ENCODE measurements around the gene TTC34. TPM values are rescaled to one million over a fixed set of nuclear protein-coding genes. Genes with fewer than 3 reads are reported as not detected.

TTC34 gene
- total RNA-seq, 2 experiments from 2014 or later: 0.79 to 0.81 TPM

DNA sequence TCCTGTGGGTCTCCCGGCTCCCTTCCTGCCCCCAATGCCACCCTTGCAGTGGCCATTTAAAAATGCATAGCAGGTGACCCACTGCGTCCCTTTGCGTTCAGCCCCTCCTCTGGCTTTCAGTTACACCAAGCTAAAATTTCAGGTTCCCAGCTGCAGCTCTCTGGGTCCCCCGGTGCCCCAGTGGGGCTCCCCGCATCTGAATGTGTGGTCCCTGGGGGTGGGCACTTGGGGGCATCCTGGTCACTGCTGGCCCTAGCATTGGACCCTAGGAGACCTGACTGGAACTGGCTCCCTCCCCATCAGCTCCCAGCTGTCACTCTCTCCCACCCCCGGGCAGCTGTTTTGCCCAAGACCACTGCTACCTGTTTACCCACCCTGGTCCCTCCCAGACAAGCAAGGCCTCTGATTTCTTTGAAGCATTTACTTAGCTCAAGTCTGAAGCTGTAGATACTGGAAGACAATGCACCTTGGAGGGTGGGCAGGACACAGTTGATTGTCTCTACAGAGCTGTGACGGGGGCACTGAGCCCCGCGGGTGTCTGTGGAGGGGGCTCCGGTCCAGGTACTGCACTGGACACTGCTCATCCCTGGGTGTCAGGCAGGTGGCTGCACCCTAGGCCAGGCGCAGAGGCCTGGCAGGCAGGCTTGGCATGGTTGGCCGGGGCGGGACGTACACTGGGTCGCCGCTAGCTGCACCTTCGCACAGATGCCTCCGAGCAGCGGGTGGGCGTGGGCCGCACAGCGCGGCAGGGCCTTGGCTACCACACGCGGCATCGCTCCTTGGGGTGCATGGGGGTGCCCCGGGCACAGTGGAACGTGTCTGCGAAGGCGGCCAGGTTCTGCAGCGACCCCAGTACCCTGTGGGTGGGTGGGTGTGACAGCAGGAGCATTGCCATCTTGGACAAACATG lies 211.0 kb downstream of the TTC34 start:
- CTCF ChIA-PET: interaction anchor here (0.5 kb wide), 1 partner anchor 582 kb away, joined by 4 read pairs; no protein-coding TSS in a partner anchor
- intact Hi-C loops (cut with micrococcal nuclease): no loop called here
- Mint-ChIP-seq H3K27ac (no peak overlapping the region), H3K4me3 (no peak overlapping the region), H3K4me1 (ENCODE audit: low read depth) (no peaks in the 10 kb centered on the region), H3K36me3 (ENCODE audit: low read depth) (peaks cover 4% of the 10 kb centered on the region), H3K27me3 (no peaks in the 10 kb centered on the region), H3K9me3 (no peaks in the 10 kb centered on the region)
- POLR2A ChIA-PET: interaction anchor here (1.3 to 1.4 kb wide), 2 partner anchors 16 to 35 kb away, joined by 3 read pairs; partner anchors contain the start of gene TNFRSF14
- ATAC-seq (no peak), DNase-seq (no peak)
- TF ChIP-seq, protein P1, sequence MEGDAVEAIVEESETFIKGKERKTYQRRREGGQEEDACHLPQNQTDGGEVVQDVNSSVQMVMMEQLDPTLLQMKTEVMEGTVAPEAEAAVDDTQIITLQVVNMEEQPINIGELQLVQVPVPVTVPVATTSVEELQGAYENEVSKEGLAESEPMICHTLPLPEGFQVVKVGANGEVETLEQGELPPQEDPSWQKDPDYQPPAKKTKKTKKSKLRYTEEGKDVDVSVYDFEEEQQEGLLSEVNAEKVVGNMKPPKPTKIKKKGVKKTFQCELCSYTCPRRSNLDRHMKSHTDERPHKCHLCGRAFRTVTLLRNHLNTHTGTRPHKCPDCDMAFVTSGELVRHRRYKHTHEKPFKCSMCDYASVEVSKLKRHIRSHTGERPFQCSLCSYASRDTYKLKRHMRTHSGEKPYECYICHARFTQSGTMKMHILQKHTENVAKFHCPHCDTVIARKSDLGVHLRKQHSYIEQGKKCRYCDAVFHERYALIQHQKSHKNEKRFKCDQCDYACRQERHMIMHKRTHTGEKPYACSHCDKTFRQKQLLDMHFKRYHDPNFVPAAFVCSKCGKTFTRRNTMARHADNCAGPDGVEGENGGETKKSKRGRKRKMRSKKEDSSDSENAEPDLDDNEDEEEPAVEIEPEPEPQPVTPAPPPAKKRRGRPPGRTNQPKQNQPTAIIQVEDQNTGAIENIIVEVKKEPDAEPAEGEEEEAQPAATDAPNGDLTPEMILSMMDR (IDR thresholded peaks at IDR 0.05): no peak

DNA sequence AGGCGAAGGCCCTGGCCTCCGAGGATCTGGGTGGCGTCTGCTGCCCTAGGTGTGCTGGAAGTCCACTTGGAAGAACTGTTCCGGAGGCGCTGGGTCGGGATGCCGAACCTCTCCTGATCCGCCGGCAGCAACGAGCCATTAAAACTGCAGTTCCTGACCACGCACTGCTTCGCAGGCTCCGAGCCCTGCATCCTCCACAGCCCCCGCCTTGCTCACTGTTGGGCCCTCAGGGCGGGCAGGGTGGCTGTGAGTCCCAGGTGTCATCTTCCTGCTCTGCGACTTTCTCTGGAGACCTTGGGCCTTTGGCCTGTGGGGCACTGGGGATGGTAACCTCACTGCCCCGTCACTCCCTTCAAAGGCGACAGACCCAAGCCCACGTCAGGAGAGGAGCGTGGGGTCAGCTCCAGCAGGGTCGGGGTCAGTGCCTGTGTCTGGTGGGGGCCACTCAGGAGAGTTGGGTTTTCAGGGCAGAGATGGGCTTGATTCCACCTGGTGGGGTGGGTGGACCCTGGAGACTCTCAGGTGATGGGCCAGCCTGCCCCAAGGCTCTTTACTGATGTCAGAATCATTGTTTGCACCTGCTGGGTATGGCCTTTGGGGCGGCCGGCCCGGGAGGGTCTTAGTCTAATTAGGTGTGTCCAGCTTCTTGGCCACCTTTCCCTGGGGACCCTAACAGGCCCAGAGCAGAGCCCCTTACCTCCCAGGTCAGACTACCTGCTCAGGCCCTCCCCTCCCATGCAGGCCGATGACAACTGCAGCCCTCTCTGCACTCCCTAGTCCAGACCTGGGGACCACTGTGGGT lies 211.9 kb downstream of the TTC34 start:
- ATAC-seq: no peak
- Mint-ChIP-seq H3K4me1 (ENCODE audit: low read depth) (peaks cover 5% of the 10 kb centered on the region), H3K27me3 (no peaks in the 10 kb centered on the region), H3K4me3 (no peak overlapping the region), H3K36me3 (ENCODE audit: low read depth) (peaks cover 8% of the 10 kb centered on the region), H3K27ac (no peak overlapping the region), H3K9me3 (no peaks in the 10 kb centered on the region)
- ChIA-PET POLR2A (interaction anchor here (1.3 to 1.4 kb wide), 2 partner anchors 17 to 34 kb away, joined by 3 read pairs; partner anchors contain the start of gene TNFRSF14), CTCF (no interaction called here)
- TF ChIP-seq, protein P1 (IDR thresholded peaks at IDR 0.05): no peak
- no peak for DNase-seq
- intact Hi-C loops (cut with micrococcal nuclease): loop anchor here (5.0 to 10.0 kb wide), 2 partner anchors 42 to 55 kb away; no protein-coding TSS in a partner anchor

DNA sequence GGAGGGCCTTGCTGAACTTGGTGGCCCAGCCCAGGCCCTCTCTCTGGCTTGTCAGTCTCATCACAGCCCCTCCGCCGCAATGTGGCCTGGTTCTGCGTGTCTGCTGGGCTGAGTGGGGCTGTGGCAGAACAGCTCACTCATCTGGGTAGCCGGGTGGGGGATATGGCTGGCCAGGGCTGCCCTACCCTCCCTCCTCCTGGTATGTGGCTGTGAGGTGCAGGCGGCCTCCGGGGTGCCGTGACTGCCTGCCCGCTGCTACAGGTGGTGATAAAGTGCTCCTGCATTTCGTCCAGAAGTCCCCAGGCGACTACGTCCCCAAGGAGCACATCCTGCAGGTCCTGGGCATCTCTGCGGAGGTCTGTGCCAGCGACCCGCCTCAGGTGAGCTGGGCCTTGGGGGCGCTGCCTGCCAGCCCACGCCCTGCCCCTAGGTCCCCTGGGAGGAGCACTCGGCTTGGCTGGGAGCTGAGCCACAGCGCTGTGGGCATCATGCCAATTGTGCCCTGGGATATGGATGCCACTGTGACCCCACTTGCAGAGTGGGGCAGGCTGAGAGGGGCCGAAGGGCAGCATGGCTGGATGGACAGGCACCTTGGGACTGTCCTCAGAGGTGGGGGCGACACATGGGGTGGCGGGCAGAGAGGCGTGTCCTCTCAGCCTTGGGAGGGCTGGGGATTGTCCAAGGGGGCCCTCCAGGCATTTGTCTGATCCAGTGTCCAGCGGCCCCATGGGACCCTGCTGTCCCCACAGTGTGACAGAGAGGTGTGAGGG lies 212.6 kb downstream of the TTC34 start:
- H3K36me3 Mint-ChIP-seq (ENCODE audit: low read depth): peaks cover 16% of the 10 kb centered on the region
- no peaks in the 10 kb centered on the region for H3K27me3 Mint-ChIP-seq
- H3K4me1 Mint-ChIP-seq (ENCODE audit: low read depth): peaks cover 13% of the 10 kb centered on the region
- peak overlapping the region; percentile 33 for H3K4me3 Mint-ChIP-seq
- TF ChIP-seq, protein P1 (IDR thresholded peaks at IDR 0.05): no peak
- ATAC-seq (no peak), DNase-seq (no peak)
- intact Hi-C loops (cut with micrococcal nuclease): loop anchor here (5.0 to 10.0 kb wide), 2 partner anchors 42 to 56 kb away; no protein-coding TSS in a partner anchor
- POLR2A ChIA-PET: no interaction called here
- CTCF ChIA-PET: no interaction called here
- H3K9me3 Mint-ChIP-seq: no peaks in the 10 kb centered on the region
- H3K27ac Mint-ChIP-seq: no peak overlapping the region

DNA sequence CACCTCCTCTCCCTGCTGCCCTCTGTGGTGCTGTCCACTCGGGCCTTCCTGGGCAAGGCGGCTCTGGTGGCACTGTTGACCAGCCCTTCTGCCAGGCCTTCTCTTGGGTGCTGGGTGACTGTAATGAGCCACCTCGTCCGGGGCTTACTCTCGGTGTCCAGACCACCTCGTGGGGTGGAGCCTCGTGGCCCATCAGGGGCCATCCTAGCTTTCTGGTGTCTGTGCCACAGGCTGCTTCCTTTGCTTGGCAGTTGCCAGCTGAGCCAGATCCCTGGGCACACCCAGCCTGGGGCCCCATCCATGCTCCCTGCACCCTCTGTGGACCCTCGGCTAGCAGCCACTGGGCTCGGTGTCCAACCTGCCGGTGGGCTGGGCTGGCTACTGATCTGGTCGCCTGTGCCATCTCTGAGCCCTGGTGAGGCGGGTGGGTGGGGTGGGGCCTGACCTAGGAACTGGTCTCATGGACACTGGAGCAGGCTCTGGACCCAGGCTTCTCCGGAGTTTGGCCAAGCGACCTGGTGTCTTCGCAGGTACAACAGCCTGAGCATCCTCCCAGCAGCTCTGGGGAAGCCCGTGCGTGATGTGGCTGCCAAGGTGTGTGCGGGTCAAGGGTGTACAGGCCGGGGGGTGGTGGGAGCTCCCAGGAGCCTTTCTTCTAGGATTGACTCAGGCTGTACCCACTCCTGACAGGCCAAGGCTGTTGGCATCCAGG lies 213.5 kb downstream of the TTC34 start:
- TF ChIP-seq, protein P1 (IDR thresholded peaks at IDR 0.05): no peak
- ChIA-PET CTCF (interaction anchor here (1.0 kb wide), 1 partner anchor 10 kb away, joined by 3 read pairs; no protein-coding TSS in a partner anchor), POLR2A (interaction anchor here (5.2 to 6.2 kb wide), 3 partner anchors 25 to 40 kb away, joined by 39 to 100 read pairs (median 43); partner anchors contain the start of gene TNFRSF14)
- ATAC-seq (no peak), DNase-seq (no peak)
- peak overlapping the region; percentile 83 for H3K4me3 Mint-ChIP-seq
- H3K27me3 Mint-ChIP-seq: no peaks in the 10 kb centered on the region
- peaks cover 20% of the 10 kb centered on the region for H3K36me3 Mint-ChIP-seq (ENCODE audit: low read depth)
- H3K4me1 Mint-ChIP-seq (ENCODE audit: low read depth): peaks cover 21% of the 10 kb centered on the region
- intact Hi-C loops (cut with micrococcal nuclease): loop anchor here (5.0 to 10.0 kb wide), 2 partner anchors 41 to 57 kb away; no protein-coding TSS in a partner anchor
- no peak overlapping the region for H3K27ac Mint-ChIP-seq
- H3K9me3 Mint-ChIP-seq: no peaks in the 10 kb centered on the region
